ENCODE data around the gene CTNND2.
"Not testable (repeated sequence)": the region's sequence is repeated elsewhere in the genome, so short reads cannot be mapped to it uniquely, and the experiment has no call there.

The CTNND2 gene

GRCh38 chr5:11009576-11009975 lies 894.7 kb downstream of the CTNND2 start:
- TF ChIP-seq CTCF (IDR thresholded peaks at IDR 0.05; ENCODE audit: low read depth, low read length, missing control alignments) = no peak
- H3K4me3 ChIP-seq (ENCODE audit: low read depth, low read length) = no peak overlapping the region
- no peak for DNase-seq (ENCODE audit: low read depth)

GRCh38 chr5:11007269-11007870 lies 896.9 kb downstream of the CTNND2 start:
- TF ChIP-seq CTCF (IDR thresholded peaks at IDR 0.05; ENCODE audit: low read depth, low read length, missing control alignments) = no peak
- no peak overlapping the region for H3K4me3 ChIP-seq (ENCODE audit: low read depth, low read length)
- DNase-seq (ENCODE audit: low read depth) = no peak

DNA sequence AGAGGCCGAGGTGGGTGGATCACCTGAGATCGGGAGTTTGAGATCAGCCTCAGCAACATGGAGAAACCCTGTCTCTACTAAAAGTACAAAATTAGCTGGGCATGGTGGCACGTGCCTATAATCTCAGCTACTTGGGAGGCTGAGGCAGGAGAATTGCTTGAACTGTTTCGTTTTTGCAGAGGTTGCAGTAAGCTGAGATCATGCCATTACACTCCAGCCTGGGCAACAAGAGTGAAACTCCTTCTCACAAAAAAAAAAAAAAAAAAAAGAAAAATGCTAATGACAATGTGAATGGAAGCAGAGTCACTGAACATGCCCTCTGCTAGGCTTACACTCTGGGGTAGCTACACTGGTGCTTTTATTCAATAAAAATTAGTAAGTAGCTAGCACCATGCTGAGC lies 899.7 kb downstream of the CTNND2 start:
- H3K4me3 ChIP-seq (ENCODE audit: low read depth, low read length); DNase-seq (ENCODE audit: low read depth): not testable (repeated sequence)

- no peak for TF ChIP-seq CTCF (IDR thresholded peaks at IDR 0.05; ENCODE audit: low read depth, low read length, missing control alignments)
- DNase-seq (ENCODE audit: low read depth) = no peak
- H3K4me3 ChIP-seq (ENCODE audit: low read depth, low read length) = no peak overlapping the region
These were observed 903.5 kb downstream of the CTNND2 start for GRCh38 chr5:11000515-11001353.

DNA sequence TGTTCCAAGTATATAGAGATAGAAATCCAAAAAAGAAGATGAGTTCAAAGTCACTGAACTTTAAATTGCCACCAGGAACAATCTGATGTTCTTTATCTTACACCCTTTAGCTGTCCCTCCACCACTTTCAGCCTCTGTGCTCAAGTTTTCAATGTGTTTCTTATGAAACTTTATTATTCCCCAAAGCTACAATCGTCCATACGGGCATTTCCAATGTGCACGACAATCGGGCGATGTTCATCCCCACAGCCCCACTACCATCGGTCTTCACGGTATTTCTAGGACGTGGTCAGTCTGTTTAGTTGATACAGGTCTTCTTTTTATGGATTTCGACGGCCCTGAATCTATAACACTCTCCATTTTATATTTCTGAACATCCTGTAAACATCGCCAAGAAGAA lies 904.5 kb downstream of the CTNND2 start:
- no peak for TF ChIP-seq CTCF (IDR thresholded peaks at IDR 0.05; ENCODE audit: low read depth, low read length, missing control alignments)
- H3K4me3 ChIP-seq (ENCODE audit: low read depth, low read length) = no peak overlapping the region
- DNase-seq (ENCODE audit: low read depth) = no peak

- DNase-seq (ENCODE audit: low read depth) = no peak
- TF ChIP-seq CTCF (IDR thresholded peaks at IDR 0.05; ENCODE audit: low read depth, low read length, missing control alignments) = no peak
These were observed 908.4 kb downstream of the CTNND2 start for GRCh38 chr5:10995891-10996290.

GRCh38 chr5:10994091-10994986 lies 909.9 kb downstream of the CTNND2 start:
- H3K4me3 ChIP-seq (ENCODE audit: low read depth, low read length) = no peak overlapping the region
- no peak for DNase-seq (ENCODE audit: low read depth)
- no peak for TF ChIP-seq CTCF (IDR thresholded peaks at IDR 0.05; ENCODE audit: low read depth, low read length, missing control alignments)

More at GRCh38 chr5:10995891-10996290, 908.4 kb downstream of the CTNND2 start:
- no peak overlapping the region for H3K4me3 ChIP-seq (ENCODE audit: low read depth, low read length)

Data from GM12864 (cell line).